Fibroblast of skin of abdomen (primary cell): ENCODE data around the gene KCNIP1.
"Not testable (repeated sequence)": the region's sequence is repeated elsewhere in the genome, so short reads cannot be mapped to it uniquely, and the experiment has no call there.

Source experiments
- DNase-seq: peaks from one replicate; pipeline ENCODE4 v3.0.0-alpha.2; 2013

The KCNIP1 gene

GRCh38 chr5:170754508-170754907 lies 250.7 kb downstream of the KCNIP1 start:
- not testable (repeated sequence) for DNase-seq

DNA sequence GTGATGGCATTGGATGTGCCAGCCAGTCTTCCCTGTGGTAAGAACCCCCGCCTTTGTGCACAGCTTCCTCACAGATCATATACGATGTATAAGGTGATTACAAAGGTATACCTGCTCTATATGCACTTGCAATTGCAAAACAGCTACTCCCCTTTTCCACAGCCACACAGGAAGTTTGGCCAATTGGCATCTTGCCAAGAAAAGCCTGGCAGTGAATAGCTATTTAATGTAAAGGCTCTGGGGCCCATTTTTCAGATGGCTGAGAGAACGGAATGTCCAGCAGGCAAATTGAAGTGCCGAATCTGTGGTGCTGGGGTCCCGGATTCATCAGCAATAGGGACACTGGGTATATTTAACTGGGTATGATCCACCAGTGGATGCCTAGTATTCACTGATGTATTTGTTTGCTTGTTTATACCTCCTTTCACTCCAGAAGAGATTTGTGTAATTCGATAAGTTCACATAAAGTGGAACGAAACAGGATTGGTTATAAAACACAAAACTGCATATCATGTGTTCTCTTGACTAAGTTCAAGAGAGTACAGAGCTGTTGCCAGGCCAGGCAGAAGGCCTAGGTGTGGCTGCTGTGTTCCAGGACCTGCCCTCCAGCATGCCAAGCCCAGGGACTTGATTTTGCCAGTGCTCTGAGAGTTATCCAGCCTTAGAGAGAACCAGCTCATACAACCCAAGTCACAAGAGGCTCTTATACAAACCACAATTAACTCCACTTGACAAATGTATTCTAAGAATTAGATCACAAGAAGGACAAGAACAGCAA lies 252.0 kb downstream of the KCNIP1 start:
- DNase-seq, result no peak

DNA sequence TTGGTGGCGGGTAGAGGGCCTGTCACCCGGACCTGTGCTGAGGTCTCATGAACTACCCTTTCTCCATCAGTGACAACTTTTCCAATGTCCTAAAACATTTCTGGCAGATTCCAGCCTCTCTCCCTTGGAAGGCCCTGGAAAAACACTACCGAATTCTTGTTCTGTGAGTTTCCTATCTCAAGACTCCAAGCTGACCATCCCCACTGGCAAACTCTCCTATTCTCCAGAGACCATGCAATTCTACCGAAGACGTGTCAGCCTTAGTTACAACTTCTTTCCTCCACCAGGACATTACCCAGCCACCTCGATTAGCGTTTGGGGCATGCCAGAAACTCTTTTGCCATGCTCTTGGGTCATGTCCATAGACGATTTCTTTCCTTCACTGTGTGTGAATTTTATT lies 252.9 kb downstream of the KCNIP1 start:
- DNase-seq, result no peak

GRCh38 chr5:170757182-170757601 lies 253.4 kb downstream of the KCNIP1 start:
- DNase-seq, result peak; percentile 7

- DNase-seq, result no peak
Measured at GRCh38 chr5:170757669-170758068, 253.8 kb downstream of the KCNIP1 start.

GRCh38 chr5:170758481-170758880 lies 254.7 kb downstream of the KCNIP1 start:
- DNase-seq, result no peak

DNA sequence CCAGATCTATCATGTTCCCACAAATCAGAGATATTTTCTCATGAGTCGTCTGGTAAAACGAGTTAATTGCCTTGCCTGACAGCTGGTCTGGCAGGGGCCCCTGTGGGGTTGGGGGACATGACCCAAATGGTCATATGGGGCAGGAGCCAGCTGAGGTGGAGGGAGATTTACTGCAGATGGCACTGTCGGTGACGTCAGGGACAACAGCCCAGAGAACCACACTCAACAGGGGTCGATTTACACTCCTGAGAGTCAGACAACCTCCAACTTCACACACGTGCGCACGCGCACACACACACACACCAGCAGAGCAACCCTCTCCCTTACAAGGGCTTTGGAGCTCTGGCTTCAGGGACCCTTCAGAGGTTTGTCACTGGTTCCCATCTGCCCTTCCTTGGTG lies 256.3 kb downstream of the KCNIP1 start:
- DNase-seq, result no peak

DNA sequence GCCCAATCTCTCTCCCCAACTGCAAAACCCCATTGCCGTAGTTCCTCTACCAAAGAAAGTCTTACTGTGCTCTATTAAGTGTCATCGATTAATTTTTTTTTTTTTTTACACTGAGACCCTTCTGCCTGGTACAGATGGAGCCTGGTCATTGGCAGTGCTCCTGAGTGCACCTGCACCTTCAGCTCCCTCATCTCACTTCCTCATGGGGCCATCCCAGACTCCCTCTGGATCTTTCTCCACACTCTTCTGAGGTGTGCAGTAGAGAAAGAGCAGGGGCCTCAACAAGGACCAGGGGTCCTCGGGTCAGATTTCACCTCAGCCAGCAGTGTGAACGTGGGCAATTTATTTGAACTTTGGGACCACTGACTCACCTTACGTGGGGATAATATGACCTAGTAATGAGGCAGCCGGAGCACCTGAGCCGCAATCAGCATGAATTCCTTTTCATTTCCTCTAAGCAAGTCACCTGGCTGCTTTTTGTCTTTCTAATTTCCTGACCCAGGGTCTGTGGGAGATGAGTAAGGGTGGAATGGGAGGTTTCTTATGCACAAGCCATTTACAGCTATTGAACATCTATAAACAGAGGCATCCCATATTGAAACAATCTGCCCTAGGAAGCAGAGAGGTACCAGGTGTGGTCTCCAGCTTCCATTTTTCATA lies 257.4 kb downstream of the KCNIP1 start:
- DNase-seq, result no peak

GRCh38 chr5:170761708-170762066 lies 257.9 kb downstream of the KCNIP1 start:
- no peak for DNase-seq

- not testable (repeated sequence) for DNase-seq
Measured at GRCh38 chr5:170762298-170762697, 258.5 kb downstream of the KCNIP1 start.

DNA sequence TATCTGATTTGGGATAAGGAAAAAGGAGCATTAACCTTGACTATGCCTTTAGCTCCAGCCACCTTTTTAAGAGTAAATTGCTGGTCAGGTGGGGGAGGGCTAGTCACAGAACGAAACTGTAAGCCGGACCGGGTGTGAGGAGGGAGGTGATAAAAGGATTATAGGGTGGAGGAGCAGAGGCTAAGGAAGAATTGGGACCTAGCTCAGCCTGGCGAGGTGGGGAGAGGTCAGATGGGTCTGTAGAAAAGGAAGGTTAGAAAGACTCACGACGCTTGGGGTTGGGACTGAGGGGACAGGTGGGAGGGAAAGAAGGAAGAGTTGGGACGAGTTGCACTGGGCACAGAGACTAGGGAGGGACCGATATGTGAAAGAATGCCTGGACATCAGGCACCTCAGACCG lies 262.0 kb downstream of the KCNIP1 start:
- not testable (repeated sequence) for DNase-seq

DNA sequence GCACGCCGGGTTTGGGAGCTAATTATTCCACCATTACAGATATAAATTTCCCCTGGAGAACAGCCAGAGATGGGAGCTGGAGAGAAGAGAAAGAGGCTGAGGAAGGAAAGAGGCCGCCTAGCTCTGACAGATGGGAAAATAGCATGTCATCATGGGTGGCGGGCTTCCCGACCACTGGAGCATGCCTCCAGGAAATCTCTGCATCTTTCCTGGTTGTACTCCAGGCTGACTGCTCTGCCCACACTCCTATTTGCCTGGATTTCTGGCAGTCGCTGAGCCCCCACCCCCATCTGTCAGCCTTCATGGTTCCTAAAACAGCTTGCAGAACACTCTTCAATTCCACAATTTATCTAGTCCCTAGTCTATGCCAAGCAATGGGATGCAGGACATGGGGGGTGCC lies 265.4 kb downstream of the KCNIP1 start:
- DNase-seq, result no peak

DNA sequence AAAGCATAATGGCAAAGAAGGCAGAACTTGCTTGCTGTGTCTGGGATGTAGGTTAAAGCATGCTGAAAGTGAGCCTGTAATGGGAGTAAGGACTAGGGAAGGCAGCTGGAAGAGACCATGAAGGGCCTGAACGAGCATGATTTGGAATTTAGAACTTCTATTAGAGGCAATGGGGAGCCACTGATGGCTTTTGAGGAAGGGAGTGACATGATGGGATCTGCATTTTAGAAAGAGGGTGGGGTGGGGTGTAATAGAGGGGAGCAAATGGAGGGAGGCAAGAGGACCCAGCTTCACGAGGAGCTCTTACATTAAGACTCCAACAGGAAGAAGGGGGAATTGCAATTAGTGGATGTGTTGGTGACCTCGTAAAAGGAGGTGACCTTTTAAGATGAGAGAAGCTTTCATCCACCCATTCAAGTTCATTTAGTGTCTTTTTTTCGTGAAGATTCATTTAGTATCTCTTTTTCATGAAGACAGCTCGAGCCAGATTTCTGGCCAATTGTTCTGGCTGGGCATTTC lies 266.1 kb downstream of the KCNIP1 start:
- DNase-seq, result no peak

DNA sequence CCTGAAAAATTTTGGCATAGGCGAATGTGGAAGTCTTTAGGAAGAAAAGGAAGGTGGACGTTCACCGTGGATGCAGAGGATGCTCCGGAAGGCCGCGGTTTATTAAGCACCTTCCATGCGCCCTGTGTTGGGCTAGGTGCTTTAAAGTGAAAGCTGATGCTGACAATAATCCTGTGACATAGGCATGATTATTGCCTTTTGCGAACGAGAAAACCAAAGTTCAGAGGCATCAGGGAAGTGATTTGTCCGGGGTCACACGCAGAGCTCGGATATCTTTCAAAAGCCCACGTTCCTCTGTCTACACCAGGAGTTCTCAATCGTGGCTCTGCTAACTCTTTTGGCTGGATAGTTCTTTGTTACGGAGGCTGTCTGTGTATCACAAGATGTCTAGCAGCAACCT lies 267.7 kb downstream of the KCNIP1 start:
- DNase-seq, result no peak

GRCh38 chr5:170773024-170773985 lies 269.5 kb downstream of the KCNIP1 start:
- DNase-seq, result no peak

GRCh38 chr5:170774831-170775230 lies 271.0 kb downstream of the KCNIP1 start:
- no peak for DNase-seq

- DNase-seq, result no peak
Measured at GRCh38 chr5:170781946-170782345, 278.1 kb downstream of the KCNIP1 start.

- DNase-seq, result no peak
Measured at GRCh38 chr5:170782438-170782837, 278.6 kb downstream of the KCNIP1 start.

DNA sequence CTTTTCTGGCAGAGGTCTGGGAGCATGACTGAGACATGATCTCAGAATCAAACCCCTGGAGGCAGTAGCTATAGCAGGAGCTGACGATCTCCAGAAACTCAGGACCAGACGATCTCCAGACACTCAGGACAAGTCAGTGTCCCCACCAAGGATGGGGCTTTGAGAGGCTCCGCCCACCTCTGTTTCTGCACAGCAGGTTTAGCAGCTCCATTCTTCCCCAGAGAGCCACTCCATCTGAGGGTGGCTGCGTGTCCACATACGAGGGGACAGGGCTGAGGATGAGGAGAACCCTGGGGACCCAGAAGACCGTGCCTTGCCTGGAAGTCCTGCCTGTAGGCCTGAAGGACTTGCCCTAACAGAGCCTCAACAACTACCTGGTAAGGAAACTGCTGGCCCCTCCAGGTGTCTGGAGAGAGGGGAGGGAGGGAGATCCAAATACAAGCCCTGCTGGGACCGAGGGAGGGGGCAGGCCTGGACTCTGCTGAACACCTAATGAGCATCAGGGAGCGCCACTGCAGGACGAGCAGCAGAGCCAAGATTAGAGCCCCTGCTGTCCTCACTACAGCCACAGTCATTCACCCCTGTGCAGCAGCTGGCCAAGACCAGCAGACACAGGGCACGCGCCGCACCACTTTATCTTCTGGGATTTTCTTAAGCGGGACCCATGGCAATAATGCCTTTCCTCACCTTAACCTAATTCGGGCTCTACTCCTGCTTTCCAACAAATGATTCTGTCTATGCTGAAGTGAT lies 279.9 kb downstream of the KCNIP1 start, which contains the start of gene GABRP:
TSS of gene GABRP (plus strand) at position 228 of the 750 bp plus-strand sequence. CDS start 4,891 bp downstream, outside the sequence.
- DNase-seq, result no peak

- DNase-seq, result no peak
Measured at GRCh38 chr5:170785416-170785815, 281.6 kb downstream of the KCNIP1 start.
